Endometrium (tissue), 2 donors: ENCODE measurements around the gene YEATS2.
"Not testable (repeated sequence)": the region's sequence is repeated elsewhere in the genome, so short reads cannot be mapped to it uniquely, and the experiment has no call there.

Experiments
- FAIRE-seq: peaks from 2 replicates; lab custom pipeline; 2012; peaks lifted over from hg19 to GRCh38; lab: Jason Lieb, UNC
- donor health status: control.
- donor health status: control.

The YEATS2 gene

GRCh38 chr3:183697610-183698317, at the start of gene YEATS2:
Gene YEATS2, plus strand, starts transcription at chr3:183697797. Its CDS starts 17,366 bp downstream, at chr3:183715163.
- FAIRE-seq = no peak

- FAIRE-seq = no peak
These were observed 47.0 kb upstream of the YEATS2 start for GRCh38 chr3:183650554-183650953.

- FAIRE-seq = no peak
These were observed 44.2 kb upstream of the YEATS2 start for GRCh38 chr3:183653209-183654064.

GRCh38 chr3:183654727-183655126, 42.9 kb upstream of the YEATS2 start:
- FAIRE-seq = no peak

- FAIRE-seq = no peak
These were observed 35.5 kb upstream of the YEATS2 start for GRCh38 chr3:183662099-183662498.

- no peak for FAIRE-seq
These were observed 32.6 kb upstream of the YEATS2 start for GRCh38 chr3:183664913-183665381.

GRCh38 chr3:183680061-183680460, 17.5 kb upstream of the YEATS2 start:
- no peak for FAIRE-seq

GRCh38 chr3:183687705-183688104, 9.9 kb upstream of the YEATS2 start:
- no peak for FAIRE-seq

- no peak for FAIRE-seq
These were observed 8.7 kb upstream of the YEATS2 start for GRCh38 chr3:183688874-183689273.

GRCh38 chr3:183689621-183690020, 8.0 kb upstream of the YEATS2 start:
- FAIRE-seq = not testable (repeated sequence)

- no peak for FAIRE-seq
These were observed 7.1 kb upstream of the YEATS2 start for GRCh38 chr3:183690402-183690995.

- FAIRE-seq = no peak
These were observed 5.2 kb upstream of the YEATS2 start for GRCh38 chr3:183692436-183692835.

- FAIRE-seq = no peak
These were observed 1.8 kb upstream of the YEATS2 start for GRCh38 chr3:183695569-183696364.

GRCh38 chr3:183697123-183697609, 431 bp upstream of the YEATS2 start:
- FAIRE-seq = no peak

- FAIRE-seq = no peak
These were observed 738 bp downstream of the YEATS2 start for GRCh38 chr3:183698318-183698751.

- no peak for FAIRE-seq
These were observed 1.2 kb downstream of the YEATS2 start for GRCh38 chr3:183698756-183699155.

GRCh38 chr3:183699238-183699947, 1.8 kb downstream of the YEATS2 start:
- FAIRE-seq = no peak

GRCh38 chr3:183701744-183702143, 4.1 kb downstream of the YEATS2 start:
- FAIRE-seq = no peak

GRCh38 chr3:183703892-183704291, 6.3 kb downstream of the YEATS2 start:
- not testable (repeated sequence) for FAIRE-seq

- FAIRE-seq = no peak
These were observed 12.6 kb downstream of the YEATS2 start for GRCh38 chr3:183710231-183710630.

GRCh38 chr3:183711516-183711915, 13.9 kb downstream of the YEATS2 start:
- FAIRE-seq = no peak
